ENCODE measurements around the gene GRIA2.
"Not testable (repeated sequence)": the region's sequence is repeated elsewhere in the genome, so short reads cannot be mapped to it uniquely, and the experiment has no call there.

The GRIA2 gene

DNA sequence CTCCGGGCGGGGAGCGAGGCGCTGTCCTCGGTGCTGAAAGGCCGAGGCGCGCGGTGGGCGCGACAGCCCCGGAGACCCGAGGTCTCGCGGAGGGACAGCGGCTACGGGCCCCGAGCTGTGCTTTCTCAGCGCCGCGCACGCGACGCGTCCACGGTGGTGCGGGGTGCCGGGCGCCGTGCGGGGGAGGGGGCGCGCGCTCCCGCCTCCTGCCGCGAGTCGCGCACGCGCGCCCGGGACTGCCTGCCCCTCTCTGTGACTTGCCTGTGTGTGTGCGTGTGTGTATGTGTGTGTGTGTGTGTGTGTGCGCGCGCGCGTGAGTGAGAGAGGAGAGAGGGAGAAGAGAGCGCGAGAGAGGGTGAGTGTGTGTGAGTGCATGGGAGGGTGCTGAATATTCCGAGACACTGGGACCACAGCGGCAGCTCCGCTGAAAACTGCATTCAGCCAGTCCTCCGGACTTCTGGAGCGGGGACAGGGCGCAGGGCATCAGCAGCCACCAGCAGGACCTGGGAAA is at the start of gene GRIA2:
TSS of gene GRIA2 (plus strand) at position 358 of the 511 bp plus-strand sequence. CDS start 315 bp downstream, outside the sequence.
- no peak for DNase-seq

- no peak for DNase-seq
These were observed 48.5 kb upstream of the GRIA2 start for GRCh38 chr4:157172011-157172410.

- DNase-seq: not testable (repeated sequence)
These were observed 40.3 kb upstream of the GRIA2 start for GRCh38 chr4:157180268-157180667.

GRCh38 chr4:157184300-157184699 is 36.2 kb upstream of the GRIA2 start:
- DNase-seq: no peak

- no peak for DNase-seq
These were observed 35.2 kb upstream of the GRIA2 start for GRCh38 chr4:157185363-157185762.

DNA sequence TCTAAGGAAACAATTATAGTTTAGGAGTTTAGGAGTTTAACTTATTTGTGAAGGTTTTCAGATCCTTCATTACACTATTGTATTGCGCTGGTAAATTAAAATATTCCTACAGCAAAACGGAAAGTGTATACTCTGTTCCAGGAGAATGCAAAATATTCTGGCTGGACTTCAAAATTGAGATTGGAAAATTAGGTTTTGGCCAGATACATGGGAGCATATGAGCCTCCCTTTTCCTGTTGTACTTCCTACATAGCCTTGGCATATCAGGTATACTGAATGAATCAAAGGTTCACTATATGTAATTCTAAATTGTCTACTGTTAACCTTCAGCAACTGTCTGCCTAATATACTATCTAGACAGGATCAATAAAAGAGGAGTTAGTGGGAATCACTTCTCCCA is 25.2 kb upstream of the GRIA2 start:
- no peak for DNase-seq

DNA sequence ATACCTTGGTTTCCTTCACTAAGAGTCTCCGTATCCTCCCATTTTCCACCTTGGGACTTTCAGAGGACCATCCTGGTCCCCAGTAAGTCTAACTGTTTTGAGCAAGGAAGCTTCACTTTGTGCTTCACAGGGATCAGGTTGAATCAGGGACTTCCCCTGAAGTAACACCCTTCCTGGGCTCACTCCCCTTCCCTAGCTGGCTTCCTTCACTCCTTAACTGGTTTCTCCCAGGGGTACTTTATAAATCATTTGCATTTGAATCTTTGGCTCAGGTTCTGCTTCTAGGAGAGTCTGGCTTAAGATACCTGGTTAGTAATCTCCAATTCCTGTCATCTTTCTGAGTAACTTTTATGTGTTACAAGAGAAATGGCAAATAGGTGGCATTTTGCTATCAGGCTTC is 24.5 kb upstream of the GRIA2 start:
- DNase-seq: no peak

DNA sequence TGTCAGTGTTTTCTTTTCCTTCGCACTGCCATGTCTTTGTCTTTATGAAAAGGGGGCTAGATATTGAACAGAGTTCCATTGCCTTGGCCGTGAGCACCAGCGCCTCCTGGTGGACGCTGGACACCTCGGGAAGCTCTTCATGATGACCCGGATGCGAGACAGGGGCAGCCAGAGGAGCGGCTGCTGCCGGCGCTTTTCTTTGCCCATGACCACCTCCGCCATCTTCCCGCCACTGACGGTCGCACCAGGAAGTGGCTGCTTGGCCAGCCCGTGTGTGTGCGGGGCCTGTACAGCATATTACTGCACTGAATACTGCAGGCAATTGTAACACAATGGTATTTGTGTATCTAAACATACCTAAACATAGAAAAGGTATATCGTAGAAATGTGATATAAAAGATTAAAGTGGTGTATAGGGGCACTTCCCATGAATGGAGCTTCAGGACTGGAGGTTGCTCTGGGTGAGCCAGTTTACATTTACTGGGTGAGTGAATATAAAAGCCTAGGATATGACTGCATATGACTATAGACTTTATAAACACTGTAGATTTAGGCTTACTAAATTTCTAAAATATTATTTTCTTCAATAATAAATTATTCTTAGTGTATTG is 15.8 kb upstream of the GRIA2 start:
- DNase-seq: no peak

GRCh38 chr4:157217708-157218107 is 2.8 kb upstream of the GRIA2 start:
- DNase-seq: no peak

DNA sequence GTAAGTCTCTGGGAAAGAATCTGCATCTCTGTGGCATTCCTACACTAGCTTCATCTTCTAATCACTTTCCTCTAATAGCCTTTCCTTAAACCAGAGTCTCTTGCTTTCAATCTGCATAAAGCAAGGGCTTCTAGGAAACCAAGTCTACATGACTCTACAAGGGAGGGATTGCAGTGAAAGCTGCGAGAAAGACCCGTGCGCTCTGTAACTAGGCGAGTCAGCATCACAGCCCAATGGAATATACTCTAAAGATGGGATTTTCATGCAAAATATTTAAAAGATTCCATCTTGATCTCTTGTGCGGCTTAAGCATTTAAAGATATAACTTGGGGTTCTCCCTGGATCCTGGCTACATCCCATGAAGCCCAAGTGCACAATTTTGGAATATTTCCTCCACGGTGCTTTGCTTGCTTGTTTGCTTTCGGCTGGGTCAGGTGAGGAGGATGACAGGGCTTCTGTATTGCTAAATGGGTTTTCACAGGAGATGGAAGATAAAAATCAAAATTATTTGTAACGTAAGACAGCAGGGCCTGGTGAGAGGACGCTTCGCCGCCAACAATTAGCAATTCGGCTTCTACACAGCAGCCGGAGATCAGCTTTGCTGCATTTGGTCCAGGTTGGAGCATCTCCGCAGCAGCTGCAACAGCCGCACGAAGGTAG is 687 bp upstream of the GRIA2 start:
- DNase-seq: no peak

GRCh38 chr4:157221426-157221894 is 932 bp downstream of the GRIA2 start:
- no peak for DNase-seq

DNA sequence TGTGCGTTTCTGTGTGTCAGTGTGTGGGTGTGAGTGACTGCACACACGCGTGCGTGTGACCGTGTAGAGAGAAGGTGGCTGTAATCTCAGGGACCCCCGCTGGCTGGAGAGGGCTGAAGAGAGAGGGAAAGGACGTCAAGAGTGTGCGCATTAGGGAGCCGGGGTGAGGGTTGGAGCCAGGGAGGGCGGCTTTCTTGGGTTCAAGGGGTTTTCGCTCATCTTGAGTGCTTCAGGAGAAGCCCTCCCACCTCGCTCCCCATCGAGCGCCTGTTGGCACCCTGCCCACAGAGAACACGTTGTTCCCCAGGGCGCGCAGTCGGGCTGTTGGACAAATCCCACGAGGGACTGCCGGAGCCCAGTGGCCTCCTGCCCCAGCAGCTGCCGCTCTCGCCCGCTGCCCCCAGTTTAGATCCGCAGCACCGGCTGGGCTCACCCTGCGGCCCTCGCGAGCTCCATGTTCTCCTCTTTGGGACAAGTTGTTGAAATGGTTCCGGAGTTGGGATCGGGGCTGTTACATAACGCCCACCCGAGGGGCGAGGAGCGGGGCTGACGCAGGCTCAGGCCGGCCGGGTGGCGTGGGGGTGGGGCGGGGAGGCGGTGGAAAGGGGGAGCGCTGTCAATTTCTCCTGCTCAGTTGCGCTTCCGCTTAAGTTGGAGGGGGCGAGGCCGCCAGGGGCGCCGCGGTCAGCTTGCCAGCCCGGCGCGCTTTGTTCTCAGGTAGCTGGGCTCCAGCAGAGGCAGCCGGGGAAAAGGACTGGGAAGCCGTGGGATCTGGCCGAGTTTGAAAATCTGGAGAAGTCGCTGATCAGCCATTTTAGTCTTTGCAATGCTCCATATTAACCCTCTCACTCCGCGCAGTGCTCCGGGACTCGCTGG is 1.6 kb downstream of the GRIA2 start:
- DNase-seq: no peak

GRCh38 chr4:157222771-157223160 is 2.2 kb downstream of the GRIA2 start:
- DNase-seq: no peak

- no peak for DNase-seq
These were observed 2.9 kb downstream of the GRIA2 start for GRCh38 chr4:157223456-157223855.

- DNase-seq: no peak
These were observed 4.6 kb downstream of the GRIA2 start for GRCh38 chr4:157225096-157225495.

- no peak for DNase-seq
These were observed 5.5 kb downstream of the GRIA2 start for GRCh38 chr4:157226035-157226434.

DNA sequence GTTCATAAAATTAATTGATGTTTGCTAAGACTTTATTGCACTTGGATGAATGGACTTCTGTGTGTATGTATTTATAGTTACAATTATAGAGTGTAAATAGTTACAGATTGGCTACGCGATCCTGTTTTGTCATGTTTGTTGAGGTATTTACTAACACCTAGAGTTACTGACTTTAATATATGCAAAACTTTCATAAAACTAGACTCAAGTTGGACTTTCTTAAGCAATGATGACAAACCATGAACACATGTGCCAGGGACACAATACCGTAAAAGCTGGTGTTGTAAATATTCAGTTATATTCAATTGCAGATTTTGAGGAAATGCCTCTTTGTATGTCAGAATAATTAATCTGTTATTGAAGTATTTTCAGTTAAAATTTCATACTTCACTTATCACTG is 6.1 kb downstream of the GRIA2 start:
- no peak for DNase-seq

- DNase-seq: no peak
These were observed 11.0 kb downstream of the GRIA2 start for GRCh38 chr4:157231525-157231924.

GRCh38 chr4:157242871-157243270 is 22.3 kb downstream of the GRIA2 start:
- DNase-seq: no peak

DNA sequence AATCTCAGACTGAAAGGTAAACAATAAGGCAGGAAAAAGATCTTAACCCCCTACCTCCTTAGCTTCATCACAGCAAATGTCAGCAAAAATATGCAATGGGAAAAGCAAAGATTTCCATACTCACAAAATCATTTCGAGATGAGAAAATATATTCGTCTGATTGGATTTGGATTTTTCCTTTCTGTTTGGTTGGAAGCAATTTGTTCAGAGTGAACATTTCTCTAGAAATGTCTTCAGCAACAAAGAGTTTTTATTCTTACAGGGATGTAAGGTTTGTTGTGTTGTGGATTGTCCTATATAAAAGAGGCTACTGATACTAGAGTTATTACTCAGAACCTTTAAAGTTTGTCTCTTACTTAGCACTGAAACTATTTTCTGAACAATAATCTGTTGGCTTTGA is 23.8 kb downstream of the GRIA2 start:
- no peak for DNase-seq

DNA sequence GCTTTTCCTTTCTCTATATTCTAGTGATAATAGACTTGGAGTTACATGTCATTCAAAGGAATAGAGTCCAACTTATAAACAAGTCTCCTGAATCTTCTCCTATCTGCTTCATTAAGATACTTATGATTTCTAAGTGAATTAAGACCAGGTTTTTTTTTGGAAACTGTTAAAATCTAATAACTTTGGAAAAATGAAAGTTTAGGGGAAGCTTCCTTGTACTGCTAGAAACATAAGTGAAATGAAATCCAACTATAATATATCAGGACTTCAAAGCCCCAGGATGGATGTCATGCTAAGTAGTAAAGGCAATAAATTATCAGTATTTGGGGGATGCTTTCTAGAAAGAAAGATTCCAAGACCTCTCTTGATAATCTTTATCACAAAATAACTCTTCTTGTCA is 24.8 kb downstream of the GRIA2 start:
- DNase-seq: no peak

DNA sequence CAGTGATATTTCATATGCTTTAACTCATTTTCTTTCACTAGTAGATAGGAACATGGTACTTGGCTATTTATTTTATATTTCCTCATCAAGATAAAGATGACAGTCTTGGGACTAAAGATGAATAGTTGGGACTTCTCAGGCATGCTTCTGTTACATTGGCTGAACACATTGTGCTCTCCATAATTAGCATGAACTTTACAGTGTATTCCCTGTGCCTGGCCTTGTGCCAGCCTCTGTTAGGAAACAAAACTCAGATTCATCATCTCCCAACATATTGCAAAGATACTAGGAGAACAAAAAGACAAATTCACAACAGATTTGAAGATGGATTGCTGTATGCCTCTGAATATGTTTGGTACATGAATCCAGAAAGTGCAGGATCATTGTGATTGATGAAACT is 26.4 kb downstream of the GRIA2 start:
- DNase-seq: no peak

GRCh38 chr4:157258165-157258564 is 37.6 kb downstream of the GRIA2 start:
- DNase-seq: not testable (repeated sequence)

DNA sequence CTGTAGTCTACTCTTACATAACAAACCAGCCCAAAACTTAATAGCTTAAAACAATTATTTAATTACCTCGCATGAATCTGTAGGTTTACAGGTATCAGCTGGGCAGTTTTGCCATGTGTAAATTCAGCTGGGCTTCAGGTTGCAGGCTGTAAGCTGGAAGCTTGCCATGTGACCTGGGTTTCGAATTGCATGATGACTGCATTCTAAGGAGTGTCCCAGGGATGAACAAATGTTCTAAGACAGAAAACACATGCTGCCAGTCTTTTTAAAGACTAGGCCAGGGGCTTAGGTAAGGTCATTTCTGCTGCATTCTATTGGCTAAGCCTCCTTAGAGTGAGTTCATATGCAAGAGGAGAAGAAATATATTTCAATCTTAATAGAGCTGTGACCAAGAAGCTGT is 44.8 kb downstream of the GRIA2 start:
- no peak for DNase-seq
